Colon (tissue), 2 donors: Measurements from ENCODE around the gene FAM53A.
"Not testable (repeated sequence)": the region's sequence is repeated elsewhere in the genome, so short reads cannot be mapped to it uniquely, and the experiment has no call there.

ENCODE experiments used
- FAIRE-seq: peaks from 2 replicates; lab custom pipeline; 2012; peaks lifted over from hg19 to GRCh38; lab: Jason Lieb, UNC
- donor health status: control.
- donor health status: control.

FAM53A gene

GRCh38 chr4:1686440-1687036 lies 2.4 kb upstream of the FAM53A start:
- FAIRE-seq = no peak

- FAIRE-seq = no peak
These were observed 1.4 kb upstream of the FAM53A start for GRCh38 chr4:1685235-1686150.

GRCh38 chr4:1684506-1685234 lies 557 bp upstream of the FAM53A start:
- no peak for FAIRE-seq

GRCh38 chr4:1683261-1683735 lies 815 bp downstream of the FAM53A start:
- no peak for FAIRE-seq

GRCh38 chr4:1682860-1683259 lies 1.3 kb downstream of the FAM53A start:
- no peak for FAIRE-seq

GRCh38 chr4:1678244-1678643 lies 5.9 kb downstream of the FAM53A start:
- no peak for FAIRE-seq

- FAIRE-seq = no peak
These were observed 7.2 kb downstream of the FAM53A start for GRCh38 chr4:1676605-1677525.

- no peak for FAIRE-seq
These were observed 8.3 kb downstream of the FAM53A start for GRCh38 chr4:1675802-1676137.

- FAIRE-seq = no peak
These were observed 8.8 kb downstream of the FAM53A start for GRCh38 chr4:1675136-1675801.

GRCh38 chr4:1674682-1675081 lies 9.4 kb downstream of the FAM53A start:
- FAIRE-seq = no peak

GRCh38 chr4:1673671-1674070 lies 10.4 kb downstream of the FAM53A start:
- no peak for FAIRE-seq

- not testable (repeated sequence) for FAIRE-seq
These were observed 13.1 kb downstream of the FAM53A start for GRCh38 chr4:1671011-1671410.

GRCh38 chr4:1670279-1670678 lies 13.8 kb downstream of the FAM53A start:
- FAIRE-seq = no peak

GRCh38 chr4:1669850-1670249 lies 14.3 kb downstream of the FAM53A start:
- no peak for FAIRE-seq

- FAIRE-seq = no peak
These were observed 14.8 kb downstream of the FAM53A start for GRCh38 chr4:1669270-1669669.

- FAIRE-seq = no peak
These were observed 15.6 kb downstream of the FAM53A start for GRCh38 chr4:1668488-1668840.

GRCh38 chr4:1667273-1667672 lies 16.8 kb downstream of the FAM53A start:
- FAIRE-seq = no peak

GRCh38 chr4:1666391-1666790 lies 17.7 kb downstream of the FAM53A start:
- FAIRE-seq = no peak

- FAIRE-seq = no peak
These were observed 20.0 kb downstream of the FAM53A start for GRCh38 chr4:1664141-1664540.

GRCh38 chr4:1663549-1663948 lies 20.6 kb downstream of the FAM53A start:
- no peak for FAIRE-seq

- no peak for FAIRE-seq
These were observed 22.4 kb downstream of the FAM53A start for GRCh38 chr4:1661695-1662094.
